ENCODE measurements around the gene PRDM16. TPM values are rescaled to one million over a fixed set of nuclear protein-coding genes. Genes with fewer than 3 reads are reported as not detected.

The PRDM16 gene
- polyA plus RNA-seq, 1 of the 3 experiments (the other 2 are of a cell fraction): not detected

GRCh38 chr1:3035563-3036446, 33.2 kb upstream of the PRDM16 start:
- Histone ChIP-seq H3K4me1 (ENCODE audit: control insufficient read depth in 1 of 2, insufficient read depth in 2 of 2, low read depth in 1 of 2, low read length in 1 of 2) (no peaks in the 10 kb centered on the region), H3K4me3 (ENCODE audit: low read depth in 2 of 2, low read length in 1 of 2) (no peak overlapping the region), H3K9me3 (no peaks in the 10 kb centered on the region), H3K4me2 (no peak overlapping the region), H3K9me2 (no peaks in the 10 kb centered on the region), H3K27me3 (ENCODE audit: insufficient read depth) (no peaks in the 10 kb centered on the region), H3F3A (replicated peaks; ENCODE audit: insufficient read depth) (no peaks in the 10 kb centered on the region), H4K20me1 (ENCODE audit: insufficient read depth) (no peaks in the 10 kb centered on the region), H2AFZ (ENCODE audit: low read depth) (no peak overlapping the region), H3K9ac (no peak overlapping the region), H3K79me2 (ENCODE audit: insufficient read depth) (no peaks in the 10 kb centered on the region), H3K36me3 (replicated peaks in 1 of 2; ENCODE audit: control insufficient read depth in 1 of 2, insufficient read depth in 2 of 2, low read length in 1 of 2) (no peaks in the 10 kb centered on the region), H3K27ac (ENCODE audit: low read depth in 2 of 2, low read length in 1 of 2) (no peak overlapping the region)
- ChIA-PET CTCF (interaction anchor here (1.2 to 2.7 kb wide), 2 partner anchors 23 to 389 kb away, joined by 3 to 7 read pairs; no protein-coding TSS in a partner anchor), POLR2A (no interaction called here)
- DNase-seq: no peak
- 15% methylated on average over 13 of the region's 19 CpGs for WGBS (ENCODE audit: low lambda C conversion rate)
- no peak for TF ChIP-seq MEF2A (IDR thresholded peaks at IDR 0.05; ENCODE audit: borderline replicate concordance, low read depth)
- no peak for TF ChIP-seq USF2 (IDR thresholded peaks at IDR 0.05; ENCODE audit: borderline replicate concordance, low read depth, low read length)
- no peak for TF ChIP-seq USF1 (IDR thresholded peaks at IDR 0.05; ENCODE audit: borderline replicate concordance, low read depth)
- TF ChIP-seq CTCF (IDR thresholded peaks at IDR 0.05): no peak
- no peak for TF ChIP-seq TEAD4 (IDR thresholded peaks at IDR 0.05; ENCODE audit: borderline replicate concordance, insufficient read depth)
- TF ChIP-seq EZH2phosphoT487 (IDR thresholded peaks at IDR 0.05; ENCODE audit: borderline replicate concordance, low read depth): no peak
- TF ChIP-seq REST (IDR thresholded peaks at IDR 0.05; ENCODE audit: low read depth, low read length): no peak
- TF ChIP-seq RCOR1 (IDR thresholded peaks at IDR 0.05; ENCODE audit: low read length): no peak
- no peak for TF ChIP-seq YY1 (IDR thresholded peaks at IDR 0.05; ENCODE audit: low read depth)
- TF ChIP-seq PBX3 (IDR thresholded peaks at IDR 0.05): no peak
- no peak for TF ChIP-seq GABPA (IDR thresholded peaks at IDR 0.05; ENCODE audit: low read depth)
- no peak for TF ChIP-seq ZBTB33 (IDR thresholded peaks at IDR 0.05; ENCODE audit: borderline replicate concordance, low read depth)
- no peak for TF ChIP-seq SIN3A (IDR thresholded peaks at IDR 0.05; ENCODE audit: borderline replicate concordance, low read depth, low read length)
- TF ChIP-seq RAD21 (IDR thresholded peaks at IDR 0.05; ENCODE audit: low read length): no peak

Data from SK-N-SH (cell line).